IMR-90 (cell line): ENCODE results near the gene PLCG2. TPM values are rescaled to one million over a fixed set of nuclear protein-coding genes. Genes with fewer than 3 reads are reported as not detected.

ENCODE experiments used
- ATAC-seq: fragments of 200-7000 bp; cut with Tn5 transposase; 2 replicates; pipeline ENCODE4 v1.9.1; 2020; ENCODE audit warnings: low read depth, mild to moderate bottlenecking, moderate library complexity
- BruUV-seq: library from RNA; stranded (reverse); fragments of 400-500 nt; replicated peaks from 2 replicates; lab custom pipeline; 2021; lab: Mats Ljungman, UMichigan
- CTCF ChIA-PET: fragments of 300-600 bp; formaldehyde crosslinking; extraction: SDS; loops from one replicate; lab custom pipeline; 2021; ENCODE audit warnings: antibody characterized with exemption; lab: Yijun Ruan, JAX
- POLR2A ChIA-PET: fragments of 300-600 bp; sonication (Branson Sonifier 250); formaldehyde crosslinking; loops from one replicate; lab custom pipeline; 2022; ENCODE audit warnings: antibody characterized with exemption; ENCODE audit not compliant: unreplicated experiment; lab: Charles Lee
- DNase-seq: peaks from one replicate; pipeline ENCODE4 v3.0.0; 2013
- H2AFZ ChIP-seq: replicated peaks from 2 replicates; pipeline ENCODE3; 2013; ENCODE audit warnings: low read length, mild to moderate bottlenecking; ENCODE audit not compliant: poor library complexity
- H2AK5ac ChIP-seq: 2 replicates; pipeline ENCODE4 v1.6.1; 2013; ENCODE audit warnings: low read depth, low read length, inconsistent platforms
- H2AK9ac ChIP-seq: replicated peaks from 2 replicates; pipeline ENCODE3; 2013; ENCODE audit warnings: mild to moderate bottlenecking, low read depth, low read length, moderate library complexity; ENCODE audit not compliant: poor library complexity
- H2BK120ac ChIP-seq: 2 replicates; pipeline ENCODE4 v1.6.1; 2013; ENCODE audit warnings: low read depth, low read length, inconsistent platforms
- H2BK15ac ChIP-seq: 3 replicates; pipeline ENCODE4 v1.6.1; 2013; ENCODE audit warnings: low read depth, low read length, inconsistent platforms
- H2BK20ac ChIP-seq: 2 replicates; pipeline ENCODE4 v1.6.1; 2013; ENCODE audit warnings: low read depth, mild to moderate bottlenecking, inconsistent platforms, low read length, moderate library complexity
- H2BK5ac ChIP-seq: 2 replicates; pipeline ENCODE4 v1.6.1; 2013; ENCODE audit warnings: mild to moderate bottlenecking, low read depth, low read length, inconsistent platforms; ENCODE audit not compliant: poor library complexity, severe bottlenecking
- H3K14ac ChIP-seq: replicated peaks from 2 replicates; pipeline ENCODE4 v1.6.1; 2013; ENCODE audit warnings: low read depth, low read length, inconsistent platforms
- H3K18ac ChIP-seq: 2 replicates; pipeline ENCODE4 v1.6.1; 2013; ENCODE audit warnings: low read depth, low read length, control low read depth
- H3K23ac ChIP-seq: 2 replicates; pipeline ENCODE4 v1.6.1; 2013; ENCODE audit warnings: low read depth, low read length, inconsistent platforms
- H3K27ac ChIP-seq: 2 replicates; pipeline ENCODE4 v1.5.1; 2013; ENCODE audit warnings: mild to moderate bottlenecking, control low read depth, low read length; ENCODE audit not compliant: insufficient read depth
- H3K27me3 ChIP-seq: 2 replicates; pipeline ENCODE4 v1.6.1; 2013; ENCODE audit warnings: low read length; ENCODE audit not compliant: control insufficient read depth, insufficient read depth
- H3K36me3 ChIP-seq: 2 replicates; pipeline ENCODE4 v1.6.1; 2013; ENCODE audit warnings: low read length, mixed read lengths; ENCODE audit not compliant: control insufficient read depth, insufficient read depth
- H3K4ac ChIP-seq: 2 replicates; pipeline ENCODE4 v1.6.1; 2013; ENCODE audit warnings: low read depth, low read length, inconsistent platforms
- H3K4me1 ChIP-seq: 2 replicates; pipeline ENCODE4 v1.6.1; 2013; ENCODE audit warnings: low read length, mixed read lengths; ENCODE audit not compliant: control insufficient read depth, insufficient read depth
- H3K4me2 ChIP-seq: 2 replicates; pipeline ENCODE4 v1.6.1; 2013; ENCODE audit warnings: low read depth, mild to moderate bottlenecking, control low read depth, low read length, moderate library complexity
- H3K4me3 ChIP-seq: 2 replicates; pipeline ENCODE4 v1.5.1; 2013; ENCODE audit warnings: low read depth, mild to moderate bottlenecking, control low read depth, low read length, moderate library complexity; ENCODE audit not compliant: insufficient read depth
- H3K56ac ChIP-seq: 2 replicates; pipeline ENCODE4 v1.6.1; 2013; ENCODE audit warnings: low read length, inconsistent platforms; ENCODE audit not compliant: insufficient read depth; ENCODE audit errors: extremely low read depth
- H3K79me1 ChIP-seq, 2 experiments: 2 replicates each; pipeline ENCODE4 v1.6.1; 2013; ENCODE audit warnings: low read length in 2 of 2, inconsistent platforms in 1 of 2, low read depth in 1 of 2
- H3K9ac ChIP-seq: 2 replicates; pipeline ENCODE4 v1.6.1; 2013; ENCODE audit warnings: low read depth, low read length, control low read depth
- H3K9me1 ChIP-seq: 2 replicates; pipeline ENCODE4 v1.6.1; 2013; ENCODE audit warnings: low read length, inconsistent platforms; ENCODE audit not compliant: insufficient read depth
- H3K9me3 ChIP-seq: 2 replicates; pipeline ENCODE4 v1.6.1; 2013; ENCODE audit warnings: low read length; ENCODE audit not compliant: control insufficient read depth, insufficient read depth
- H4K20me1 ChIP-seq: 2 replicates; pipeline ENCODE4 v1.6.1; 2013; ENCODE audit warnings: low read length, inconsistent platforms; ENCODE audit not compliant: insufficient read depth
- H4K5ac ChIP-seq: 2 replicates; pipeline ENCODE4 v1.6.1; 2013; ENCODE audit warnings: mild to moderate bottlenecking, low read depth, low read length, control low read depth
- H4K8ac ChIP-seq, 2 experiments: 2 replicates each; pipeline ENCODE4 v1.6.1; 2013; ENCODE audit warnings: low read depth in 2 of 2, low read length in 2 of 2, control low read depth in 1 of 2, inconsistent platforms in 1 of 2
- H4K91ac ChIP-seq: 2 replicates; pipeline ENCODE4 v1.6.1; 2013; ENCODE audit warnings: low read depth, low read length, inconsistent platforms; ENCODE audit not compliant: insufficient read depth
- BHLHE40 ChIP-seq: fragments of 150-350 bp; IDR thresholded peaks from 2 replicates; pipeline ENCODE4 v1.6.1; 2016; ENCODE audit warnings: mild to moderate bottlenecking, low read depth, low read length
- CEBPB ChIP-seq: IDR thresholded peaks from 2 replicates; pipeline ENCODE4 v1.6.1; 2012; ENCODE audit warnings: low read depth, low read length, improper control_type of control experiment
- FOS ChIP-seq: fragments of 150-350 bp; IDR thresholded peaks from 2 replicates; pipeline ENCODE4 v1.6.1; 2016; ENCODE audit warnings: low read depth, low read length
- MAZ ChIP-seq: IDR thresholded peaks from 2 replicates; pipeline ENCODE4 v1.6.1; 2012; ENCODE audit warnings: low read depth, mild to moderate bottlenecking, low read length, improper control_type of control experiment, moderate library complexity, borderline replicate concordance
- MXI1 ChIP-seq: IDR thresholded peaks from 2 replicates; pipeline ENCODE4 v1.6.1; 2012; ENCODE audit warnings: low read depth, mild to moderate bottlenecking, low read length, moderate library complexity, borderline replicate concordance
- RAD21 ChIP-seq: IDR thresholded peaks from 2 replicates; pipeline ENCODE4 v1.6.1; 2012; ENCODE audit warnings: low read length, improper control_type of control experiment
- RCOR1 ChIP-seq: IDR thresholded peaks from 2 replicates; pipeline ENCODE4 v1.6.1; 2012; ENCODE audit warnings: mild to moderate bottlenecking, low read length, improper control_type of control experiment; ENCODE audit not compliant: insufficient replicate concordance
- RFX5 ChIP-seq: IDR thresholded peaks from 2 replicates; pipeline ENCODE4 v1.8.0; 2012; ENCODE audit warnings: low read depth, mild to moderate bottlenecking, low read length, moderate library complexity
- SMC3 ChIP-seq: fragments of 150-350 bp; IDR thresholded peaks from 2 replicates; pipeline ENCODE4 v1.6.1; 2016; ENCODE audit warnings: low read depth, mild to moderate bottlenecking, antibody characterized with exemption, low read length, moderate library complexity
- USF2 ChIP-seq: fragments of 150-350 bp; IDR thresholded peaks from 2 replicates; pipeline ENCODE4 v1.6.1; 2017; ENCODE audit warnings: mild to moderate bottlenecking, antibody characterized with exemption, low read length, low read depth
- WGBS, 2 experiments: methylation state at CpG; one replicate each; pipeline versions ENCODE4 v1.1.5 to v1.1.7; 2013; ENCODE audit warnings: missing lambda C conversion rate in 2 of 2; ENCODE audit not compliant: insufficient read length in 1 of 2; ENCODE audit errors: extremely low coverage in 2 of 2; 5-methylcytosine and 5-hydroxymethylcytosine counted together
- dilution Hi-C: fragments of 300-500 bp; cut with HindIII; formaldehyde crosslinking; loops from one replicate; pipeline ENCODE4 v1.14.3; 2018; ENCODE audit warnings: low sequenced_read_pairs; ENCODE audit not compliant: unreplicated experiment
- in situ Hi-C: fragments of 300-500 bp; cut with MboI; formaldehyde crosslinking; loops from 3 replicates; pipeline ENCODE4 v1.14.3; 2019; ENCODE audit warnings: low sequenced_read_pairs, inconsistent platforms, mixed read lengths
- intact Hi-C: fragments of 100-400 bp; cut with micrococcal nuclease; formaldehyde crosslinking; loops from 2 replicates; pipeline ENCODE4 v1.10.0; 2022
- polyA plus RNA-seq, 3 experiments: library from polyadenylated mRNA; depleted of rRNA; stranded (reverse); fragments of >200 nt; gene quantifications; 2 replicates each; pipeline ENCODE4 v1.2.3, GENCODE V29; 2012; ENCODE audit warnings: low replicate concordance in 1 of 3
- total RNA-seq: library from RNA; depleted of rRNA; stranded (reverse); fragments of >200 nt; gene quantifications from 2 replicates; pipeline ENCODE4 v1.2.3, GENCODE V29; 2012

PLCG2 gene
- total and polyA plus RNA-seq, 2 of the 4 experiments (the other 2 are of a cell fraction) = 0.14 to 0.18 TPM

- Histone ChIP-seq H3K79me1 (no peaks in the 10 kb centered on the region), H3K4me2 (no peak overlapping the region), H3K9me1 (no peaks in the 10 kb centered on the region), H3K27me3 (peaks cover 2% of the 10 kb centered on the region; the same call in 1 of the 2 replicates), H2BK15ac (no peak overlapping the region), H3K56ac (no peak overlapping the region), H4K91ac (no peak overlapping the region), H3K23ac (no peak overlapping the region), H4K5ac (no peak overlapping the region), H3K36me3 (no peaks in the 10 kb centered on the region), H3K14ac (no peak overlapping the region), H2BK20ac (no peak overlapping the region), H4K8ac (no peak overlapping the region), H3K9ac (no peak overlapping the region), H2BK5ac (no peak overlapping the region), H4K20me1 (no peaks in the 10 kb centered on the region), H3K9me3 (0 out of 2 replicates have a peak, but pooled peaks cover under 1% of the 10 kb centered on the region), H2AFZ (no peak overlapping the region), H3K18ac (no peak overlapping the region), H2AK9ac (no peak overlapping the region), H3K27ac (no peak overlapping the region), H2BK120ac (no peak overlapping the region), H3K4me1 (no peaks in the 10 kb centered on the region), H3K4ac (no peak overlapping the region), H2AK5ac (no peak overlapping the region), H3K4me3 (no peak overlapping the region)
- ChIA-PET POLR2A (no interaction called here), CTCF (interaction anchor here (0.7 kb wide), 1 partner anchor 189 kb away, joined by 3 read pairs; no protein-coding TSS in a partner anchor)
- no peak for DNase-seq
- intact Hi-C loops = no loop called here
- ATAC-seq = no peak
- TF ChIP-seq RAD21 (no peak), CEBPB (no peak), FOS (no peak), RCOR1 (no peak), SMC3 (no peak), RFX5 (no peak), MXI1 (no peak), USF2 (no peak), BHLHE40 (no peak), MAZ (no peak)
- WGBS, 2 experiments = no CpG with 5 or more reads among the region's 5 CpGs
- BruUV-seq = no TSS peak
- in situ Hi-C loops = no loop called here
- dilution Hi-C loops = no loop called here
These were observed 134.1 kb downstream of the PLCG2 start for GRCh38 chr16:81913222-81913621.
